Activated CD4-positive, alpha-beta T cell treated with anti-CD3 and anti-CD28 coated beads, Interleukin-2, amount 50 U/mL, for 16 hours (primary cell): ENCODE measurements around the gene PLXNB2.

Experiments
- DNase-seq: peaks from one replicate; pipeline ENCODE4 v3.0.0-alpha.2; 2020

The PLXNB2 gene

GRCh38 chr22:50296658-50297490 is 10.6 kb downstream of the PLXNB2 start:
- no peak for DNase-seq

- no peak for DNase-seq
These were observed 13.2 kb downstream of the PLXNB2 start for GRCh38 chr22:50294319-50294656.

GRCh38 chr22:50293441-50294318 is 13.8 kb downstream of the PLXNB2 start:
- DNase-seq: no peak

- no peak for DNase-seq
These were observed 14.6 kb downstream of the PLXNB2 start for GRCh38 chr22:50292643-50293440.

- DNase-seq: no peak
These were observed 17.4 kb downstream of the PLXNB2 start for GRCh38 chr22:50289942-50290630.

GRCh38 chr22:50289151-50289941 is 18.1 kb downstream of the PLXNB2 start:
- DNase-seq: no peak

- no peak for DNase-seq
These were observed 19.7 kb downstream of the PLXNB2 start for GRCh38 chr22:50287731-50288130.

- DNase-seq: no peak
These were observed 20.6 kb downstream of the PLXNB2 start for GRCh38 chr22:50286701-50287318.

- DNase-seq: no peak
These were observed 21.2 kb downstream of the PLXNB2 start for GRCh38 chr22:50286275-50286674.

GRCh38 chr22:50285568-50286229 is 21.7 kb downstream of the PLXNB2 start:
- no peak for DNase-seq

GRCh38 chr22:50284479-50284878 is 23.0 kb downstream of the PLXNB2 start:
- DNase-seq: no peak

- no peak for DNase-seq
These were observed 23.6 kb downstream of the PLXNB2 start for GRCh38 chr22:50283821-50284220.

GRCh38 chr22:50282361-50283155 is 24.9 kb downstream of the PLXNB2 start:
- DNase-seq: no peak

- DNase-seq: no peak
These were observed 25.5 kb downstream of the PLXNB2 start for GRCh38 chr22:50281957-50282356.

GRCh38 chr22:50281384-50281760 is 26.1 kb downstream of the PLXNB2 start:
- no peak for DNase-seq

- DNase-seq: no peak
These were observed 26.6 kb downstream of the PLXNB2 start for GRCh38 chr22:50280708-50281383.

- no peak for DNase-seq
These were observed 27.3 kb downstream of the PLXNB2 start for GRCh38 chr22:50280022-50280707.

GRCh38 chr22:50278956-50279619 is 28.4 kb downstream of the PLXNB2 start:
- no peak for DNase-seq
